Neural crest cell (in vitro differentiated cells): ENCODE data around the gene NHERF2. TPM values are rescaled to one million over a fixed set of nuclear protein-coding genes. Genes with fewer than 3 reads are reported as not detected.

Experiments
- DNase-seq: peaks from one replicate; pipeline ENCODE4 v3.0.0; 2021; ENCODE audit warnings: low read depth, mixed read lengths, low spot score
- H3K27ac Mint-ChIP-seq: one replicate; pipeline ENCODE4 v1.8.0; 2021; ENCODE audit warnings: mild to moderate bottlenecking, mixed read lengths; ENCODE audit not compliant: unreplicated experiment
- H3K27me3 Mint-ChIP-seq: 2 replicates; pipeline ENCODE4 v1.8.0; 2021; ENCODE audit warnings: low read depth, mild to moderate bottlenecking, mixed read lengths
- H3K36me3 Mint-ChIP-seq: 2 replicates; pipeline ENCODE4 v1.8.0; 2021; ENCODE audit warnings: low read depth, mild to moderate bottlenecking, mixed read lengths
- H3K4me1 Mint-ChIP-seq: 2 replicates; pipeline ENCODE4 v1.8.0; 2021; ENCODE audit warnings: mixed read lengths
- H3K4me3 Mint-ChIP-seq: one replicate; pipeline ENCODE4 v1.8.0; 2021; ENCODE audit warnings: mild to moderate bottlenecking, mixed read lengths
- H3K9me3 Mint-ChIP-seq: 2 replicates; pipeline ENCODE4 v1.8.0; 2021; ENCODE audit warnings: mixed read lengths
- CTCF ChIP-seq: fragments of 200-600 bp; sonication (generic); conservative IDR thresholded peaks from 2 replicates; pipeline ENCODE4 v1.5.0; 2021; ENCODE audit warnings: antibody characterized with exemption, mild to moderate bottlenecking
- total RNA-seq: library from RNA; stranded (reverse); gene quantifications from 2 replicates; pipeline ENCODE4 v1.2.1, GENCODE V29; 2021

Gene NHERF2
- total RNA-seq, 1 donor from 2014 or later, result 8.1 TPM

- Mint-ChIP-seq H3K9me3 (no peaks in the 10 kb centered on the region), H3K4me3 (no peak overlapping the region), H3K27me3 (no peaks in the 10 kb centered on the region), H3K27ac (peak overlapping the region; percentile 50), H3K4me1 (no peaks in the 10 kb centered on the region), H3K36me3 (no peaks in the 10 kb centered on the region)
- TF ChIP-seq CTCF, result no peak
- DNase-seq, result no peak
These were observed 31.7 kb downstream of the NHERF2 start for GRCh38 chr16:2058420-2058819.

- Mint-ChIP-seq H3K27me3 (no peaks in the 10 kb centered on the region), H3K36me3 (no peaks in the 10 kb centered on the region), H3K9me3 (no peaks in the 10 kb centered on the region), H3K4me3 (no peak overlapping the region), H3K27ac (no peak overlapping the region), H3K4me1 (no peaks in the 10 kb centered on the region)
- no peak for TF ChIP-seq CTCF
- no peak for DNase-seq
These were observed 32.2 kb downstream of the NHERF2 start for GRCh38 chr16:2058872-2059271.

GRCh38 chr16:2060346-2060745 lies 33.6 kb downstream of the NHERF2 start:
- H3K36me3 Mint-ChIP-seq, result no peaks in the 10 kb centered on the region
- TF ChIP-seq CTCF, result no peak
- no peak for DNase-seq
- no peak overlapping the region for H3K4me3 Mint-ChIP-seq
- no peaks in the 10 kb centered on the region for H3K4me1 Mint-ChIP-seq
- no peak overlapping the region for H3K27ac Mint-ChIP-seq
- H3K9me3 Mint-ChIP-seq, result no peaks in the 10 kb centered on the region
- H3K27me3 Mint-ChIP-seq, result no peaks in the 10 kb centered on the region

GRCh38 chr16:2061023-2061422 lies 34.3 kb downstream of the NHERF2 start:
- Mint-ChIP-seq H3K27me3 (no peaks in the 10 kb centered on the region), H3K27ac (no peak overlapping the region), H3K4me1 (no peaks in the 10 kb centered on the region), H3K4me3 (no peak overlapping the region), H3K36me3 (peaks cover 3% of the 10 kb centered on the region), H3K9me3 (no peaks in the 10 kb centered on the region)
- no peak for TF ChIP-seq CTCF
- no peak for DNase-seq

GRCh38 chr16:2061526-2061925 lies 34.8 kb downstream of the NHERF2 start:
- no peaks in the 10 kb centered on the region for H3K9me3 Mint-ChIP-seq

More at GRCh38 chr16:2061526-2061925, 34.8 kb downstream of the NHERF2 start:
- H3K27ac Mint-ChIP-seq, result no peak overlapping the region
- H3K4me1 Mint-ChIP-seq, result no peaks in the 10 kb centered on the region
- H3K4me3 Mint-ChIP-seq, result no peak overlapping the region
- no peak for DNase-seq
- no peak for TF ChIP-seq CTCF
- no peaks in the 10 kb centered on the region for H3K27me3 Mint-ChIP-seq
- peaks cover 6% of the 10 kb centered on the region for H3K36me3 Mint-ChIP-seq
